Activated CD4-positive, alpha-beta T cell treated with anti-CD3 and anti-CD28 coated beads for 1 hour (primary cell): Measurements from ENCODE around the gene PCK1.

ENCODE experiments used
- DNase-seq: peaks from one replicate; pipeline ENCODE4 v3.0.0-alpha.2; 2020

The PCK1 gene

GRCh38 chr20:57561356-57562279, 708 bp downstream of the PCK1 start:
- DNase-seq = no peak

- no peak for DNase-seq
Measured at GRCh38 chr20:57562541-57563465, 1.9 kb downstream of the PCK1 start.

- DNase-seq = no peak
Measured at GRCh38 chr20:57563522-57563921, 2.6 kb downstream of the PCK1 start.

GRCh38 chr20:57564180-57564802, 3.4 kb downstream of the PCK1 start:
- no peak for DNase-seq

GRCh38 chr20:57564951-57565642, 4.2 kb downstream of the PCK1 start:
- no peak for DNase-seq

GRCh38 chr20:57566399-57566798, 5.5 kb downstream of the PCK1 start:
- DNase-seq = no peak

GRCh38 chr20:57566803-57567459, 6.0 kb downstream of the PCK1 start:
- no peak for DNase-seq

- no peak for DNase-seq
Measured at GRCh38 chr20:57567471-57568079, 6.7 kb downstream of the PCK1 start.

GRCh38 chr20:57568088-57568896, 7.4 kb downstream of the PCK1 start:
- DNase-seq = no peak

GRCh38 chr20:57568960-57569359, 8.1 kb downstream of the PCK1 start:
- DNase-seq = no peak

- no peak for DNase-seq
Measured at GRCh38 chr20:57570145-57570850, 9.4 kb downstream of the PCK1 start.

- DNase-seq = no peak
Measured at GRCh38 chr20:57570920-57571319, 10.0 kb downstream of the PCK1 start.

- DNase-seq = no peak
Measured at GRCh38 chr20:57571782-57572416, 11.0 kb downstream of the PCK1 start.

GRCh38 chr20:57573242-57573641, 12.3 kb downstream of the PCK1 start:
- no peak for DNase-seq

GRCh38 chr20:57573894-57574293, 13.0 kb downstream of the PCK1 start:
- no peak for DNase-seq

- DNase-seq = no peak
Measured at GRCh38 chr20:57574954-57575353, 14.0 kb downstream of the PCK1 start.

- no peak for DNase-seq
Measured at GRCh38 chr20:57576002-57576401, 15.1 kb downstream of the PCK1 start.

GRCh38 chr20:57576617-57577550, 16.0 kb downstream of the PCK1 start:
- DNase-seq = no peak
